IMR-90 (cell line): ENCODE measurements around the gene CHM. TPM values are rescaled to one million over a fixed set of nuclear protein-coding genes. Genes with fewer than 3 reads are reported as not detected.

Experiments
- ATAC-seq: fragments of 200-7000 bp; cut with Tn5 transposase; 2 replicates; pipeline ENCODE4 v1.9.1; 2020; ENCODE audit warnings: low read depth, mild to moderate bottlenecking, moderate library complexity
- BruUV-seq: library from RNA; stranded (reverse); fragments of 400-500 nt; replicated peaks from 2 replicates; lab custom pipeline; 2021; lab: Mats Ljungman, UMichigan
- CTCF ChIA-PET: fragments of 300-600 bp; formaldehyde crosslinking; extraction: SDS; loops from one replicate; lab custom pipeline; 2021; ENCODE audit warnings: antibody characterized with exemption; lab: Yijun Ruan, JAX
- POLR2A ChIA-PET: fragments of 300-600 bp; sonication (Branson Sonifier 250); formaldehyde crosslinking; loops from one replicate; lab custom pipeline; 2022; ENCODE audit warnings: antibody characterized with exemption; ENCODE audit not compliant: unreplicated experiment; lab: Charles Lee
- DNase-seq: peaks from one replicate; pipeline ENCODE4 v3.0.0; 2013
- H2AFZ ChIP-seq: replicated peaks from 2 replicates; pipeline ENCODE3; 2013; ENCODE audit warnings: low read length, mild to moderate bottlenecking; ENCODE audit not compliant: poor library complexity
- H2AK5ac ChIP-seq: 2 replicates; pipeline ENCODE4 v1.6.1; 2013; ENCODE audit warnings: low read depth, low read length, inconsistent platforms
- H2AK9ac ChIP-seq: replicated peaks from 2 replicates; pipeline ENCODE3; 2013; ENCODE audit warnings: mild to moderate bottlenecking, low read depth, low read length, moderate library complexity; ENCODE audit not compliant: poor library complexity
- H2BK120ac ChIP-seq: 2 replicates; pipeline ENCODE4 v1.6.1; 2013; ENCODE audit warnings: low read depth, low read length, inconsistent platforms
- H2BK15ac ChIP-seq: 3 replicates; pipeline ENCODE4 v1.6.1; 2013; ENCODE audit warnings: low read depth, low read length, inconsistent platforms
- H2BK20ac ChIP-seq: 2 replicates; pipeline ENCODE4 v1.6.1; 2013; ENCODE audit warnings: low read depth, mild to moderate bottlenecking, inconsistent platforms, low read length, moderate library complexity
- H2BK5ac ChIP-seq: 2 replicates; pipeline ENCODE4 v1.6.1; 2013; ENCODE audit warnings: mild to moderate bottlenecking, low read depth, low read length, inconsistent platforms; ENCODE audit not compliant: poor library complexity, severe bottlenecking
- H3K14ac ChIP-seq: replicated peaks from 2 replicates; pipeline ENCODE4 v1.6.1; 2013; ENCODE audit warnings: low read depth, low read length, inconsistent platforms
- H3K18ac ChIP-seq: 2 replicates; pipeline ENCODE4 v1.6.1; 2013; ENCODE audit warnings: low read depth, low read length, control low read depth
- H3K23ac ChIP-seq: 2 replicates; pipeline ENCODE4 v1.6.1; 2013; ENCODE audit warnings: low read depth, low read length, inconsistent platforms
- H3K27ac ChIP-seq: 2 replicates; pipeline ENCODE4 v1.5.1; 2013; ENCODE audit warnings: mild to moderate bottlenecking, control low read depth, low read length; ENCODE audit not compliant: insufficient read depth
- H3K27me3 ChIP-seq: 2 replicates; pipeline ENCODE4 v1.6.1; 2013; ENCODE audit warnings: low read length; ENCODE audit not compliant: control insufficient read depth, insufficient read depth
- H3K36me3 ChIP-seq: 2 replicates; pipeline ENCODE4 v1.6.1; 2013; ENCODE audit warnings: low read length, mixed read lengths; ENCODE audit not compliant: control insufficient read depth, insufficient read depth
- H3K4ac ChIP-seq: 2 replicates; pipeline ENCODE4 v1.6.1; 2013; ENCODE audit warnings: low read depth, low read length, inconsistent platforms
- H3K4me1 ChIP-seq: 2 replicates; pipeline ENCODE4 v1.6.1; 2013; ENCODE audit warnings: low read length, mixed read lengths; ENCODE audit not compliant: control insufficient read depth, insufficient read depth
- H3K4me2 ChIP-seq: 2 replicates; pipeline ENCODE4 v1.6.1; 2013; ENCODE audit warnings: low read depth, mild to moderate bottlenecking, control low read depth, low read length, moderate library complexity
- H3K4me3 ChIP-seq: 2 replicates; pipeline ENCODE4 v1.5.1; 2013; ENCODE audit warnings: low read depth, mild to moderate bottlenecking, control low read depth, low read length, moderate library complexity; ENCODE audit not compliant: insufficient read depth
- H3K56ac ChIP-seq: 2 replicates; pipeline ENCODE4 v1.6.1; 2013; ENCODE audit warnings: low read length, inconsistent platforms; ENCODE audit not compliant: insufficient read depth; ENCODE audit errors: extremely low read depth
- H3K79me1 ChIP-seq, 2 experiments: 2 replicates each; pipeline ENCODE4 v1.6.1; 2013; ENCODE audit warnings: low read length in 2 of 2, inconsistent platforms in 1 of 2, low read depth in 1 of 2
- H3K9ac ChIP-seq: 2 replicates; pipeline ENCODE4 v1.6.1; 2013; ENCODE audit warnings: low read depth, low read length, control low read depth
- H3K9me1 ChIP-seq: 2 replicates; pipeline ENCODE4 v1.6.1; 2013; ENCODE audit warnings: low read length, inconsistent platforms; ENCODE audit not compliant: insufficient read depth
- H3K9me3 ChIP-seq: 2 replicates; pipeline ENCODE4 v1.6.1; 2013; ENCODE audit warnings: low read length; ENCODE audit not compliant: control insufficient read depth, insufficient read depth
- H4K20me1 ChIP-seq: 2 replicates; pipeline ENCODE4 v1.6.1; 2013; ENCODE audit warnings: low read length, inconsistent platforms; ENCODE audit not compliant: insufficient read depth
- H4K5ac ChIP-seq: 2 replicates; pipeline ENCODE4 v1.6.1; 2013; ENCODE audit warnings: mild to moderate bottlenecking, low read depth, low read length, control low read depth
- H4K8ac ChIP-seq, 2 experiments: 2 replicates each; pipeline ENCODE4 v1.6.1; 2013; ENCODE audit warnings: low read depth in 2 of 2, low read length in 2 of 2, control low read depth in 1 of 2, inconsistent platforms in 1 of 2
- H4K91ac ChIP-seq: 2 replicates; pipeline ENCODE4 v1.6.1; 2013; ENCODE audit warnings: low read depth, low read length, inconsistent platforms; ENCODE audit not compliant: insufficient read depth
- BHLHE40 ChIP-seq: fragments of 150-350 bp; IDR thresholded peaks from 2 replicates; pipeline ENCODE4 v1.6.1; 2016; ENCODE audit warnings: mild to moderate bottlenecking, low read depth, low read length
- CEBPB ChIP-seq: IDR thresholded peaks from 2 replicates; pipeline ENCODE4 v1.6.1; 2012; ENCODE audit warnings: low read depth, low read length, improper control_type of control experiment
- CHD1 ChIP-seq: IDR thresholded peaks from 2 replicates; pipeline ENCODE4 v1.6.1; 2012; ENCODE audit warnings: low read depth, low read length, improper control_type of control experiment
- CTCF ChIP-seq: conservative IDR thresholded peaks from 2 replicates; pipeline ENCODE4 v1.5.1; 2012; ENCODE audit warnings: mild to moderate bottlenecking, low read depth, low read length, improper control_type of control experiment
- ELK1 ChIP-seq: fragments of 150-350 bp; IDR thresholded peaks from 2 replicates; pipeline ENCODE4 v1.6.1; 2016; ENCODE audit warnings: low read depth, mild to moderate bottlenecking, low read length, moderate library complexity, borderline replicate concordance
- FOS ChIP-seq: fragments of 150-350 bp; IDR thresholded peaks from 2 replicates; pipeline ENCODE4 v1.6.1; 2016; ENCODE audit warnings: low read depth, low read length
- MAFK ChIP-seq: IDR thresholded peaks from 2 replicates; pipeline ENCODE4 v1.6.1; 2012; ENCODE audit warnings: low read depth, low read length, improper control_type of control experiment
- MAZ ChIP-seq: IDR thresholded peaks from 2 replicates; pipeline ENCODE4 v1.6.1; 2012; ENCODE audit warnings: low read depth, mild to moderate bottlenecking, low read length, improper control_type of control experiment, moderate library complexity, borderline replicate concordance
- MXI1 ChIP-seq: IDR thresholded peaks from 2 replicates; pipeline ENCODE4 v1.6.1; 2012; ENCODE audit warnings: low read depth, mild to moderate bottlenecking, low read length, moderate library complexity, borderline replicate concordance
- NFE2L2 ChIP-seq: fragments of 150-350 bp; IDR thresholded peaks from 2 replicates; pipeline ENCODE4 v1.6.1; 2016; ENCODE audit warnings: low read depth, mild to moderate bottlenecking, low read length
- POLR2A ChIP-seq: IDR thresholded peaks from 2 replicates; pipeline ENCODE4 v1.6.1; 2012; ENCODE audit warnings: mild to moderate bottlenecking, low read depth, low read length
- RAD21 ChIP-seq: IDR thresholded peaks from 2 replicates; pipeline ENCODE4 v1.6.1; 2012; ENCODE audit warnings: low read length, improper control_type of control experiment
- RCOR1 ChIP-seq: IDR thresholded peaks from 2 replicates; pipeline ENCODE4 v1.6.1; 2012; ENCODE audit warnings: mild to moderate bottlenecking, low read length, improper control_type of control experiment; ENCODE audit not compliant: insufficient replicate concordance
- RFX5 ChIP-seq: IDR thresholded peaks from 2 replicates; pipeline ENCODE4 v1.8.0; 2012; ENCODE audit warnings: low read depth, mild to moderate bottlenecking, low read length, moderate library complexity
- SMC3 ChIP-seq: fragments of 150-350 bp; IDR thresholded peaks from 2 replicates; pipeline ENCODE4 v1.6.1; 2016; ENCODE audit warnings: low read depth, mild to moderate bottlenecking, antibody characterized with exemption, low read length, moderate library complexity
- USF2 ChIP-seq: fragments of 150-350 bp; IDR thresholded peaks from 2 replicates; pipeline ENCODE4 v1.6.1; 2017; ENCODE audit warnings: mild to moderate bottlenecking, antibody characterized with exemption, low read length, low read depth
- WGBS, 2 experiments: methylation state at CpG; one replicate each; pipeline versions ENCODE4 v1.1.5 to v1.1.7; 2013; ENCODE audit warnings: missing lambda C conversion rate in 2 of 2; ENCODE audit not compliant: insufficient read length in 1 of 2; ENCODE audit errors: extremely low coverage in 2 of 2; 5-methylcytosine and 5-hydroxymethylcytosine counted together
- dilution Hi-C: fragments of 300-500 bp; cut with HindIII; formaldehyde crosslinking; loops from one replicate; pipeline ENCODE4 v1.14.3; 2018; ENCODE audit warnings: low sequenced_read_pairs; ENCODE audit not compliant: unreplicated experiment
- in situ Hi-C: fragments of 300-500 bp; cut with MboI; formaldehyde crosslinking; loops from 3 replicates; pipeline ENCODE4 v1.14.3; 2019; ENCODE audit warnings: low sequenced_read_pairs, inconsistent platforms, mixed read lengths
- intact Hi-C: fragments of 100-400 bp; cut with micrococcal nuclease; formaldehyde crosslinking; loops from 2 replicates; pipeline ENCODE4 v1.10.0; 2022
- polyA plus RNA-seq, 3 experiments: library from polyadenylated mRNA; depleted of rRNA; stranded (reverse); fragments of >200 nt; gene quantifications; 2 replicates each; pipeline ENCODE4 v1.2.3, GENCODE V29; 2012; ENCODE audit warnings: low replicate concordance in 1 of 3
- total RNA-seq: library from RNA; depleted of rRNA; stranded (reverse); fragments of >200 nt; gene quantifications from 2 replicates; pipeline ENCODE4 v1.2.3, GENCODE V29; 2012

Gene CHM
- total and polyA plus RNA-seq, 2 of the 4 experiments (the other 2 are of a cell fraction) = 11.9 to 21.7 TPM

GRCh38 chrX:85994797-85995196 lies 52.6 kb downstream of the CHM start:
- WGBS, 2 experiments = no CpG with 5 or more reads among the region's 1 CpG
- Histone ChIP-seq H2BK5ac (no peak overlapping the region), H3K14ac (no peak overlapping the region), H2AK9ac (no peak overlapping the region), H4K20me1 (peaks cover 5% of the 10 kb centered on the region; the same call in 1 of the 2 replicates), H3K36me3 (no peaks in the 10 kb centered on the region), H4K8ac (no peak overlapping the region), H3K4ac (no peak overlapping the region), H3K23ac (no peak overlapping the region), H3K4me1 (peaks cover 6% of the 10 kb centered on the region; the same call in 1 of the 2 replicates), H3K79me1 (peaks cover 9 to 29% of the 10 kb centered on the region in 2 experiments; a peak in 3 of 4 replicates), H3K9ac (no peak overlapping the region), H2AFZ (no peak overlapping the region), H2BK15ac (no peak overlapping the region), H3K18ac (no peak overlapping the region), H3K56ac (no peak overlapping the region), H2BK20ac (no peak overlapping the region), H3K27me3 (no peaks in the 10 kb centered on the region), H3K9me1 (no peaks in the 10 kb centered on the region), H3K9me3 (no peaks in the 10 kb centered on the region), H4K5ac (no peak overlapping the region), H2BK120ac (no peak overlapping the region), H2AK5ac (no peak overlapping the region), H4K91ac (no peak overlapping the region), H3K4me2 (no peak overlapping the region), H3K27ac (no peak overlapping the region), H3K4me3 (no peak overlapping the region)
- dilution Hi-C loops = no loop called here
- BruUV-seq = no TSS peak
- intact Hi-C loops = no loop called here
- no peak for TF ChIP-seq POLR2A
- no peak for TF ChIP-seq MAFK
- TF ChIP-seq SMC3 = no peak
- no peak for TF ChIP-seq FOS
- TF ChIP-seq CEBPB = no peak
- no peak for TF ChIP-seq RCOR1
- TF ChIP-seq CHD1 = no peak
- no peak for TF ChIP-seq RAD21
- TF ChIP-seq MXI1 = no peak
- no peak for TF ChIP-seq RFX5
- no peak for TF ChIP-seq NFE2L2
- TF ChIP-seq ELK1 = no peak
- TF ChIP-seq CTCF = no peak
- no peak for TF ChIP-seq USF2
- no peak for TF ChIP-seq MAZ
- no peak for TF ChIP-seq BHLHE40
- CTCF ChIA-PET = no interaction called here
- in situ Hi-C loops = no loop called here
- ATAC-seq = no peak
- POLR2A ChIA-PET = no interaction called here
- no peak for DNase-seq
